ENCODE measurements around the gene ITGA4. TPM values are rescaled to one million over a fixed set of nuclear protein-coding genes. Genes with fewer than 3 reads are reported as not detected.

ITGA4 gene
- total RNA-seq, 3 donors from 2014 or later = 6.7 to 12.5 (median 11.7) TPM

GRCh38 chr2:181431674-181432073, 25.5 kb upstream of the ITGA4 start:
- H3K9me3 ChIP-seq = no peaks in the 10 kb centered on the region
- H3K4me3 ChIP-seq = no peak overlapping the region
- intact Hi-C loops (cut with DNase I; ENCODE audit: low total_unique reads) = no loop called here
- H3K27ac ChIP-seq = no peak overlapping the region
- H3K36me3 ChIP-seq = no peaks in the 10 kb centered on the region
- H3K4me1 ChIP-seq = no peaks in the 10 kb centered on the region
- no peak for DNase-seq (ENCODE audit: low spot score in 2 of 2)
- H3K27me3 ChIP-seq = no peaks in the 10 kb centered on the region
- TF ChIP-seq POLR2AphosphoS5 (IDR thresholded peaks at IDR 0.05) (no peak), CTCF (IDR thresholded peaks at IDR 0.05) (no peak), POLR2A (IDR thresholded peaks at IDR 0.05) (no peak)

GRCh38 chr2:181438261-181438660, 18.9 kb upstream of the ITGA4 start:
- Histone ChIP-seq H3K4me1 (no peaks in the 10 kb centered on the region), H3K27me3 (no peaks in the 10 kb centered on the region), H3K4me3 (no peak overlapping the region), H3K27ac (no peak overlapping the region), H3K9me3 (no peaks in the 10 kb centered on the region), H3K36me3 (no peaks in the 10 kb centered on the region)
- DNase-seq (ENCODE audit: low spot score in 2 of 2) = no peak
- no peak for TF ChIP-seq POLR2A (IDR thresholded peaks at IDR 0.05)
- no peak for TF ChIP-seq CTCF (IDR thresholded peaks at IDR 0.05)
- TF ChIP-seq POLR2AphosphoS5 (IDR thresholded peaks at IDR 0.05) = no peak
- intact Hi-C loops (cut with DNase I; ENCODE audit: low total_unique reads) = no loop called here

GRCh38 chr2:181440344-181440743, 16.8 kb upstream of the ITGA4 start:
- Histone ChIP-seq H3K27ac (no peak overlapping the region), H3K27me3 (no peaks in the 10 kb centered on the region), H3K4me3 (no peak overlapping the region), H3K9me3 (no peaks in the 10 kb centered on the region), H3K4me1 (no peaks in the 10 kb centered on the region), H3K36me3 (no peaks in the 10 kb centered on the region)
- TF ChIP-seq POLR2AphosphoS5 (IDR thresholded peaks at IDR 0.05) (no peak), POLR2A (IDR thresholded peaks at IDR 0.05) (no peak), CTCF (IDR thresholded peaks at IDR 0.05) (no peak)
- no peak for DNase-seq (ENCODE audit: low spot score in 2 of 2)
- intact Hi-C loops (cut with DNase I; ENCODE audit: low total_unique reads) = no loop called here

DNA sequence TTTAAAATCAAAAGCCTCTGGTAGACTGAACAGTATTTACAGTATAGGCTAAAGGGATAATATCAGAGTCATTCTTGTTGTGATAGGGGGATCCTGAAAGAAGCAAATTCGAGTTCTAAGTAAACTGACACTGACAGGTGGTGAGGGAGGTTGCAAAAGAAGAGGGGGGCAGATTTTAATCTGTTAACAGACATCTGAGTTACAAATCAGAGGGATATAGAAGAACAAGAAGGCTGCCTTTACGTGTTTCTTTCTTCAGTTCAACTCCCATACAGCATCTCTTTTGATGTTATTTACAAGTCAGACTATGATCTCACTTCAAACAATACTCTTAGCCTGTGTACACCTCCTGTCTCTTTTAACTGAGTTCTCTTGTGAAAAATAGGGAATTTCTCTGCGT, 16.3 kb upstream of the ITGA4 start:
- Histone ChIP-seq H3K36me3 (no peaks in the 10 kb centered on the region), H3K9me3 (no peaks in the 10 kb centered on the region), H3K4me1 (no peaks in the 10 kb centered on the region), H3K4me3 (no peak overlapping the region), H3K27ac (no peak overlapping the region), H3K27me3 (no peaks in the 10 kb centered on the region)
- no peak for TF ChIP-seq CTCF (IDR thresholded peaks at IDR 0.05)
- TF ChIP-seq POLR2A (IDR thresholded peaks at IDR 0.05) = no peak
- TF ChIP-seq POLR2AphosphoS5 (IDR thresholded peaks at IDR 0.05) = no peak
- no peak for DNase-seq (ENCODE audit: low spot score in 2 of 2)
- intact Hi-C loops (cut with DNase I; ENCODE audit: low total_unique reads) = no loop called here

DNA sequence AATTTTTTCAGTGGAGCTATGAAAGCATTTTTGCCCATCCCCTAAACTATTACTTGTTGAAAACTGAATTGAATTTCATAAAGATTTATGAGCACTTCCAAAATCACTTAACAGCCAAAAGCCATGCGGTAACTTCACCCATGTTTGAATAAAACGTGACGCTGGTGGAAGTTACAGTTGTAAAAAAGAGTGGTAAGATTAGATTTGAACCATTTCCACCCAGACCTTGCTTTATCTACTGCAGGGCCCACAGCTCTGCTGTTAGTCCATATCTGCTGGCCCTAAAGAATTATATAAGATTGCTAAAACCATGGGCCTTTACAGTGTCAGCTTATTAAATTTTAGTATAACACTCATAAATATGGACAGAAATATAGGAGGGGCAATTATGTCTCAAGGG, 15.5 kb upstream of the ITGA4 start:
- H3K4me1 ChIP-seq = no peaks in the 10 kb centered on the region
- intact Hi-C loops (cut with DNase I; ENCODE audit: low total_unique reads) = no loop called here
- no peak for DNase-seq (ENCODE audit: low spot score in 2 of 2)

More for the DNA sequence above, 15.5 kb upstream of the ITGA4 start:
- Histone ChIP-seq H3K36me3 (no peaks in the 10 kb centered on the region), H3K9me3 (no peaks in the 10 kb centered on the region), H3K27me3 (no peaks in the 10 kb centered on the region), H3K4me3 (no peak overlapping the region), H3K27ac (no peak overlapping the region)
- TF ChIP-seq POLR2AphosphoS5 (IDR thresholded peaks at IDR 0.05) (no peak), CTCF (IDR thresholded peaks at IDR 0.05) (no peak), POLR2A (IDR thresholded peaks at IDR 0.05) (no peak)

Data from breast epithelium (tissue), 4 donors.